Measurements from ENCODE around the gene EEA1. TPM values are rescaled to one million over a fixed set of nuclear protein-coding genes. Genes with fewer than 3 reads are reported as not detected.
A peak's percentile ranks its signal among the peaks of the same experiment; 100 is the strongest.

Gene EEA1
- total and polyA plus RNA-seq, 2 of the 4 experiments (the other 2 are of a cell fraction) = 4.6 to 12.5 TPM

- Histone ChIP-seq H3K4me1 (ENCODE audit: control insufficient read depth, insufficient read depth, low read length) (peaks cover 5% of the 10 kb centered on the region), H3K56ac (ENCODE audit: extremely low read depth, insufficient read depth, low read length) (no peak overlapping the region), H2BK120ac (ENCODE audit: low read depth, low read length) (no peak overlapping the region), H3K27me3 (ENCODE audit: control insufficient read depth, insufficient read depth, low read length) (no peaks in the 10 kb centered on the region), H2BK5ac (ENCODE audit: low read depth, low read length, poor library complexity, severe bottlenecking) (no peak overlapping the region), H3K23ac (ENCODE audit: low read depth, low read length) (no peak overlapping the region), H4K20me1 (ENCODE audit: insufficient read depth, low read length) (no peaks in the 10 kb centered on the region), H4K91ac (ENCODE audit: insufficient read depth, low read depth, low read length) (no peak overlapping the region), H2BK20ac (ENCODE audit: low read depth, low read length) (no peak overlapping the region), H3K36me3 (ENCODE audit: control insufficient read depth, insufficient read depth, low read length) (no peaks in the 10 kb centered on the region), H2AK9ac (replicated peaks; ENCODE audit: low read depth, low read length, poor library complexity) (no peak overlapping the region), H3K9ac (ENCODE audit: low read depth, low read length) (no peak overlapping the region), H2AFZ (replicated peaks; ENCODE audit: low read length, poor library complexity) (no peak overlapping the region), H3K14ac (replicated peaks; ENCODE audit: low read depth, low read length) (no peak overlapping the region), H3K4me3 (ENCODE audit: insufficient read depth, low read depth, low read length) (no peak overlapping the region), H3K9me1 (ENCODE audit: insufficient read depth, low read length) (peaks cover 3% of the 10 kb centered on the region), H4K8ac (ENCODE audit: low read depth in 2 of 2, low read length in 2 of 2) (no peak overlapping the region), H3K4me2 (ENCODE audit: low read depth, low read length) (no peak overlapping the region), H3K4ac (ENCODE audit: low read depth, low read length) (no peak overlapping the region), H3K18ac (ENCODE audit: low read depth, low read length) (0 out of 2 replicates have a peak overlapping the region, but pooled peaks have one; percentile 4), H3K27ac (ENCODE audit: insufficient read depth, low read length) (no peak overlapping the region), H3K9me3 (ENCODE audit: control insufficient read depth, insufficient read depth, low read length) (peaks cover 2% of the 10 kb centered on the region), H3K79me1 (ENCODE audit: low read depth in 1 of 2, low read length in 2 of 2) (no peaks in the 10 kb centered on the region), H4K5ac (ENCODE audit: low read depth, low read length) (no peak overlapping the region), H2AK5ac (ENCODE audit: low read depth, low read length) (no peak overlapping the region), H2BK15ac (ENCODE audit: low read depth, low read length) (no peak overlapping the region)
- DNase-seq (peak; percentile 33), ATAC-seq (ENCODE audit: low read depth) (peak; percentile 42)
- in situ Hi-C loops (cut with MboI; ENCODE audit: low sequenced_read_pairs) (no loop called here), dilution Hi-C loops (cut with HindIII; ENCODE audit: low sequenced_read_pairs, unreplicated experiment) (no loop called here), intact Hi-C loops (cut with micrococcal nuclease) (no loop called here)
- TF ChIP-seq BHLHE40 (IDR thresholded peaks at IDR 0.05; ENCODE audit: low read depth, low read length) (peak; percentile 56; the same call in 1 of the 2 replicates), RCOR1 (IDR thresholded peaks at IDR 0.05; ENCODE audit: insufficient replicate concordance, low read length) (no peak)
- CTCF ChIA-PET = interaction anchor here (0.6 kb wide), 1 partner anchor 10 kb away, joined by 3 read pairs; no protein-coding TSS in a partner anchor
- no TSS peak for BruUV-seq (replicated peaks)
- no CpG with 5 or more reads among the region's 8 CpGs for WGBS, 2 experiments (ENCODE audit: extremely low coverage in 2 of 2, insufficient read length in 1 of 2)
- POLR2A ChIA-PET (ENCODE audit: unreplicated experiment) = no interaction called here
These were observed 208.0 kb downstream of the EEA1 start for GRCh38 chr12:92721130-92721529.

Small RNA genes within 50 kb of the gene (microRNA-seq; reads per million reads assigned to microRNA genes)
- gene RNU6-1329P (ENCODE audit: insufficient read depth, insufficient read length) = not detected

Small RNA genes within 50 kb of the gene (small RNA-seq; reads per million reads assigned to genes)
- 0.81 to 211 (median 6.2) reads per million in 5 experiments for gene RNU6-1329P

Other genes with a start within 250 kb of the EEA1 start
- under 0.01 TPM in 1 of 2 replicates, not detected in the other for gene PLEKHG7, start 226.3 kb downstream of the EEA1 start, total RNA-seq (2012; rRNA removed)
- gene PLEKHG7, start 226.3 kb downstream of the EEA1 start, polyA plus RNA-seq (2012; rRNA removed) = not detected in 2 replicates